Measurements from ENCODE around the gene OXSR1. TPM values are rescaled to one million over a fixed set of nuclear protein-coding genes. Genes with fewer than 3 reads are reported as not detected.
"Not testable (repeated sequence)": the region's sequence is repeated elsewhere in the genome, so short reads cannot be mapped to it uniquely, and the experiment has no call there.

Gene OXSR1
- total and polyA plus RNA-seq, 3 experiments from 2014 or later: 16.4 to 60.0 (median 56.3) TPM

DNA sequence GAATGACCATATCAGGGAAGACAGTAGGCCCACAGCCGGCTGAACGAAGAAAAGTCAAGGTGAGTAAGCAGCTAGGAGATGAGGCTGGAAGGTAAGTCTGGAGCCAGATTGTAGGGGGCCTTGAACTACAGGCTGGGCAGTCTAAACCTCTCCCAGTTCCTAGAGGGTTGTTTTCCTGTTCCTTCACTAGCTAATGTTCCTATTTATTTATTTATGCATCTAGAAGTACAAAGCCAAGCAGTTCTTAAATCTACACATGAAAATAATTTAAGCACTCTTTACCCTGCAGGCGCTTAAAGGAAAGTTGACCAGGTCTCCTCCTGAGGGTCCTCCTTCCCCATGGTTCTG, 32.2 kb upstream of the OXSR1 start:
- H3K4me3 Mint-ChIP-seq: peak overlapping the region in 2 of 7 donors; percentile 38 to 82
- H3K4me3 ChIP-seq (ENCODE audit: low read length): no peak overlapping the region
- no peaks in the 10 kb centered on the region for H3K27me3 ChIP-seq (ENCODE audit: insufficient read depth, low read length, poor library complexity, severe bottlenecking)
- POLR2A ChIA-PET: no interaction called here
- H3K9me3 ChIP-seq (ENCODE audit: low read length): no peaks in the 10 kb centered on the region
- no peak overlapping the region for H3K27ac ChIP-seq (ENCODE audit: low read depth, low read length)
- peaks cover 42% of the 10 kb centered on the region for H3K36me3 ChIP-seq (ENCODE audit: insufficient read depth, low read length)
- CTCF ChIA-PET: interaction anchor here (1.4 kb wide), 1 partner anchor 31 kb away, joined by 3 read pairs; no protein-coding TSS in a partner anchor
- H3K4me1 Mint-ChIP-seq: peaks cover 49 to 74% (median 66%) of the 10 kb centered on the region in 3 donors
- no peaks in the 10 kb centered on the region for H3K27me3 Mint-ChIP-seq
- H3K4me1 ChIP-seq (ENCODE audit: insufficient read depth, low read length): peaks cover 19% of the 10 kb centered on the region
- peak overlapping the region in 6 of 8 donors; percentile 1 to 79 (median 16) for H3K27ac Mint-ChIP-seq
- DNase-seq: no peak
- H3K9me3 Mint-ChIP-seq: no peaks in the 10 kb centered on the region
- peaks cover 0 to 78% (median 6%) of the 10 kb centered on the region in 3 donors for H3K36me3 Mint-ChIP-seq

DNA sequence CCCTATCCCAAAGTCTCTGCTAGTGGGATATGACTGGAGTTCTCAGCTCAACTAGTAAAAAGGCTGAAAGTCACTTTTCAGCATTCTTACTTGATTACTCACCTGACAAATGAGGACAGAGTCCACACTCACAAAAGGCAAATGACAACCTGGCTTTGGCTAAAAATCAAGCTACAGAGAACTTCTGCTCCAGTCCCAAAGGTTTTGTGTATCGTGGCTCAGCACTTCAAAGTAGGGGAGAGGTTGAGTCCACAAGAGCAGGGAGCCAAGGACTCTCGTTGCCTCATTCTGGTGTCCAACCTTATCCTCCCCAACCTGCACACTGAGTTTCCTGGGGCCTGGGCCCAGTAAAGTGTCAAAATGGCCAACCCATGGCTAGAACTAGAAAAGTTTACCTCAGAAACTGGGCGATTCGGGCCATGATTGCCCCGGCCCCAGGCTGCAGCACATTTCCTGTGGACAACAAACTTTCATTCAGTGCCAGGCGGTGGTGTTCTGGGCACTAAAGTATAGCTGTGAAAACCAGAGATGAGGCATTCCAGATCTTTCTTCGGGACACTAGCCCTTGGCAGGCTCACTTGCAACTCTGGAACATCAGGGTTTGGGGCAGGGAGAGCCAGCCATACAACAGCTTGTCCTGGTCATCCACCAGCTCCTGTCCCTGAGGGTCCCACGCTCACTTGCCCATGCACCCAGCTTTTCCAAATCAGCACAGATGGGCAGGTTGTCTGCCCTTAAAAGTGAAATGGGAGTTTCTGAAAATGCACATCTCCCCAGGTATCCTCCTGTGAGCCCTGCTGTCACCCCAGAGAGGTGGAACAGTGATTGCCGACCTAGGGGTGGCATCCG, 31.6 kb upstream of the OXSR1 start:
- H3K36me3 ChIP-seq (ENCODE audit: insufficient read depth, low read length): peaks cover 41% of the 10 kb centered on the region
- Mint-ChIP-seq H3K4me3 (peak overlapping the region in 2 of 7 donors; percentile 3 to 96), H3K27me3 (no peaks in the 10 kb centered on the region), H3K9me3 (no peaks in the 10 kb centered on the region), H3K4me1 (peaks cover 52 to 77% (median 70%) of the 10 kb centered on the region in 3 donors), H3K27ac (peak overlapping the region in 7 of 8 donors; percentile 26 to 93 (median 37)), H3K36me3 (peaks cover 0 to 81% (median 6%) of the 10 kb centered on the region in 3 donors)
- H3K4me3 ChIP-seq (ENCODE audit: low read length): no peak overlapping the region
- POLR2A ChIA-PET: interaction anchor here (0.6 kb wide), 1 partner anchor 33 kb away, joined by 4 read pairs; no protein-coding TSS in a partner anchor
- H3K9me3 ChIP-seq (ENCODE audit: low read length): no peaks in the 10 kb centered on the region
- CTCF ChIA-PET: no interaction called here
- H3K27me3 ChIP-seq (ENCODE audit: insufficient read depth, low read length, poor library complexity, severe bottlenecking): no peaks in the 10 kb centered on the region
- no peak overlapping the region for H3K27ac ChIP-seq (ENCODE audit: low read depth, low read length)
- peaks cover 20% of the 10 kb centered on the region for H3K4me1 ChIP-seq (ENCODE audit: insufficient read depth, low read length)
- DNase-seq: no peak

DNA sequence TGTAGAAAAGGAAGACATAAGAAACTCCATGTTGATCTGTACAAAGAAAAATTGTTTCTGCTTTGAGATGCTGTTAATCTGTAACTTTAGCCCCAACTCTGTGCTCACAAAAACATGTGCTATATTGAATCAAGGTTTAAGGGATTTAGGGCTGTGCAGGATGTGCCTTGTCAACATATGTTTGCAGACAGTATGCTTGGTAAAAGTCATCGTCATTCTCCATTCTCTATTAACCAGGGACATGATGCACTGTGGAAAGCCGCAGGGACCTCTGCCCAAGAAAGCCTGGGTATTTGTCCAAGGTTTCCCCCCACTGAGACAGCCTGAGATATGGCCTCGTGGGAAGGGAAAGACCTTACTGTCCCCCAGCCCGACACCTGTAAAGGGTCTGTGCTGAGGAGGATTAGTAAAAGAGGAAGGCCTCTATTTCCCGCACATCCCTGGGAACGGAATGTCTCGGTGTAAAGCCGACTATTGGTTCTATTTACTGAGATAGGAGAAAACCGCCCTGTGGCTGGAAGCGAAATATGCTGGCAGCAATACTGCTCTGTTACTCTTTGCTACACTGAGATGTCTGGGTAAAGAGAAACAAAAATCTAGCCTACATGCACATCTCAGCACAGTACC, 30.7 kb upstream of the OXSR1 start:
- H3K27me3 ChIP-seq (ENCODE audit: insufficient read depth, low read length, poor library complexity, severe bottlenecking); H3K4me3 ChIP-seq (ENCODE audit: low read length); H3K9me3 Mint-ChIP-seq; POLR2A ChIA-PET; DNase-seq; H3K27me3 Mint-ChIP-seq; H3K27ac ChIP-seq (ENCODE audit: low read depth, low read length); CTCF ChIA-PET; H3K9me3 ChIP-seq (ENCODE audit: low read length): not testable (repeated sequence)
- Mint-ChIP-seq H3K4me3 (peak overlapping the region; percentile 52 to 99 (median 94)), H3K4me1 (peaks cover 57 to 81% (median 76%) of the 10 kb centered on the region in 3 donors), H3K36me3 (peaks cover 0 to 77% (median 6%) of the 10 kb centered on the region in 3 donors), H3K27ac (peak overlapping the region in 7 of 8 donors; percentile 54 to 95 (median 77))
- H3K36me3 ChIP-seq (ENCODE audit: insufficient read depth, low read length): peaks cover 34% of the 10 kb centered on the region
- H3K4me1 ChIP-seq (ENCODE audit: insufficient read depth, low read length): peaks cover 24% of the 10 kb centered on the region

DNA sequence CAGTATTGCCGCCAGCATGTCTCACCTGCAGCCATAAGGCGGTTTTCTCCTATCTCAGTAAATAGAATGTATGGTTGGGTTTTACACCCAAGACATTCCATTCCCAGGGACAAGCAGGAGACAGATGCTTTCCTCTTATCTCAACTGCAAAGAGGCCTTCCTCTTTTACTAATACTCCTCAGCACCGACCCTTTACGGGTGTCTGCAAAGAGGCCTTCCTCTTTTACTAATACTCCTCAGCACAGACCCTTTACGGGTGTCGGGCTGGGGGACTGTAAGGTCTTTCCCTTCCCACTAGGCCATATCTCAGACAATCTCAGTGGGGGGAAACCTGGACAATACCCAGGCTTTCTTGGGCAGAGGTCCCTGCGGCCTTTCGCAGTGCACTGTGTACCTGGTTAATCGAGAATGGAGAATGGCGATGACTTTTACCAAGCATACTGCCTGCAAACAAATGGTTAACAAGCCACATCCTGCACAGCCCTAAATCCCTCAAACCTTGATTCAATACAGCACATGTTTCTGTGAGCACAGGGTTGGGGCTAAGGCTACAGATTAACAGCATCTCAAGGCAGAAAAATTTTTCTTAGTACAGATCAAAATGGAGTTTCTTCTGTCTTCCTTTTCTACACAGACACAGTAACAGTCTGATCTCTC, 29.6 kb upstream of the OXSR1 start:
- not testable (repeated sequence) for H3K9me3 ChIP-seq (ENCODE audit: low read length); H3K27me3 ChIP-seq (ENCODE audit: insufficient read depth, low read length, poor library complexity, severe bottlenecking); H3K27me3 Mint-ChIP-seq; H3K9me3 Mint-ChIP-seq
- peaks cover 0 to 71% (median 6%) of the 10 kb centered on the region in 3 donors for H3K36me3 Mint-ChIP-seq
- peaks cover 63 to 85% (median 81%) of the 10 kb centered on the region in 3 donors for H3K4me1 Mint-ChIP-seq
- H3K4me1 ChIP-seq (ENCODE audit: insufficient read depth, low read length): peaks cover 35% of the 10 kb centered on the region
- peak overlapping the region; percentile 97 for H3K4me3 ChIP-seq (ENCODE audit: low read length)
- peak in 2 of 5 donors; percentile 22 to 60 for DNase-seq
- POLR2A ChIA-PET: interaction anchor here (1.5 to 2.2 kb wide), 2 partner anchors 18 to 30 kb away, joined by 4 to 75 read pairs; partner anchors contain the start of gene OXSR1
- CTCF ChIA-PET: interaction anchor here (1.5 to 7.7 kb wide), 3 partner anchors 18 to 210 kb away, joined by 4 to 60 read pairs (median 15); partner anchors contain the start of gene OXSR1
- peaks cover 28% of the 10 kb centered on the region for H3K36me3 ChIP-seq (ENCODE audit: insufficient read depth, low read length)
- peak overlapping the region; percentile 74 to 95 (median 87) for H3K27ac Mint-ChIP-seq
- peak overlapping the region; percentile 87 to 99 (median 95) for H3K4me3 Mint-ChIP-seq
- H3K27ac ChIP-seq (ENCODE audit: low read depth, low read length): peak overlapping the region; percentile 89

DNA sequence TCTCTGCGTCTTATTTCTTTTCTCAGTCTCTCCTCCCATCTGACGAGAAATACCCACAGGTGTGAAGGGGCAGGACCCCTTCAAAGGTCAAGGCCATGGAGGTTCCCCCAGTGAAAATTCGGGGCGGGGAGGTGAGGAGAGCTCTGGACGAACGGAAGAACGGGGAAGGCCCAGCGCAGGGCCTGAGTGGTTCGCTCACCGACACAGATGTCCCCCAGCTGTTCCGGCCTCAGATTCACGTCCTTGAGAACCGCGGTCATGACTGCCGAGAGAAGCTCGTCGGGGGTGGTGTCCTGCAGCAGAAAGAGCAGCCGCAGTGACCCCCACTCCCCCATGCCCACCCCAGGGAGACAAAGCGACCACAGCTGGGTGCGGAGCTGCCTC, 29.0 kb upstream of the OXSR1 start:
- peaks cover 0 to 71% (median 11%) of the 10 kb centered on the region in 3 donors for H3K36me3 Mint-ChIP-seq

DNA sequence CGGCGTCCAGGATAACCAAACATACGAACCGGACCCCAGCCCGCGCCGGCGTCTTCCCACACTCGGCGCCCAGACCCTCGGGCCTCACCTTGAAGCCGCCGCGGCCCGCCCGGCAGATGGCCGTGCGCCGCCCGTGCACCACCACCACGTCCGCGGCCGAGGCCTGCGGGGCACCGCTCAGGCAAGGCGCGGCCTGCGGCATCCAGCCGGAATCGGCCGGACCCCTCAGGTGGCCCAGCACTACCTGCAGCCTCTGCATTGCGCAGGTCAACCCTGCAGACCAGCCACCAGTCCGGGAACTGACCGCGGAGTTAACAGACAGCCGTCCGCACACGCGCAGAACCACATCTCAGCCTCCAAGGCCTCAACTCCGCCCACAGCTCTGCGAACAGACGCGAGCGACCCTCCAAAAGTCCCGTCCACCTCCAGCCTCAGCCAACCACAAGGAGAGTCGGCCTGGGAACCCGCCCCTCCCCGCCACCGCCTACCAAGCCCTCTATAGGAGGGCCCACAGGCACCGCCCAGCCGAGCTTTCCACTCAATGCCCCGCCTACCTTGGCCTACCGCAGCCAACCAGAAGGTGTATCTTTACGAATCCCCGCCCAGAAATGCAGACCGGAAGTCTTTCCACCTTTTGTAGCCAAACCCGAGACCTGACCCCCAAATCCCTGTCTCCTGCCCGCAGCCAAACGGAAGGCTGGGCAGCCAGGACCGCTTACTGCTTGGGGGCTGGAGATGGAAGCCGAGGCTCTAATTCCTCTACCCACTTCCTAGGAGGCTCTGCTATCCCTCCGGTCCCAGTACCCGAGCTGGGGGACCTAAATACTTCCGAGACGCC, 28.3 kb upstream of the OXSR1 start, which contains the start of gene ACAA1:
TSS of gene ACAA1 (minus strand) at position 351 of the 838 bp plus-strand sequence. CDS start at position 259, 92 bp downstream.
- CTCF ChIA-PET: interaction anchor here (0.6 to 7.7 kb wide), 10 partner anchors 19 to 360 kb away, joined by 3 to 60 read pairs (median 4); partner anchors contain the start of genes DLEC1, OXSR1 and XYLB
- peaks cover 0 to 72% (median 15%) of the 10 kb centered on the region in 3 donors for H3K36me3 Mint-ChIP-seq

More for the DNA sequence above, 29.0 kb upstream of the OXSR1 start:
- Histone ChIP-seq H3K4me3 (ENCODE audit: low read length) (peak overlapping the region; percentile 97), H3K4me1 (ENCODE audit: insufficient read depth, low read length) (peaks cover 37% of the 10 kb centered on the region), H3K27ac (ENCODE audit: low read depth, low read length) (peak overlapping the region; percentile 89), H3K27me3 (ENCODE audit: insufficient read depth, low read length, poor library complexity, severe bottlenecking) (no peaks in the 10 kb centered on the region), H3K9me3 (ENCODE audit: low read length) (no peaks in the 10 kb centered on the region), H3K36me3 (ENCODE audit: insufficient read depth, low read length) (peaks cover 25% of the 10 kb centered on the region)
- peak overlapping the region; percentile 87 to 99 (median 95) for H3K4me3 Mint-ChIP-seq
- ChIA-PET POLR2A (interaction anchor here (0.6 to 2.2 kb wide), 4 partner anchors 17 to 98 kb away, joined by 3 to 75 read pairs (median 4); partner anchors contain the start of genes DLEC1 and OXSR1), CTCF (interaction anchor here (0.6 to 7.7 kb wide), 8 partner anchors 19 to 360 kb away, joined by 3 to 60 read pairs (median 4); partner anchors contain the start of genes DLEC1 and OXSR1)
- H3K27ac Mint-ChIP-seq: peak overlapping the region; percentile 74 to 95 (median 87)
- H3K9me3 Mint-ChIP-seq: no peaks in the 10 kb centered on the region
- H3K4me1 Mint-ChIP-seq: peaks cover 65 to 87% (median 86%) of the 10 kb centered on the region in 3 donors
- H3K27me3 Mint-ChIP-seq: no peaks in the 10 kb centered on the region
- DNase-seq: peak in 1 of 5 donors; percentile 7

More for the DNA sequence above, 28.3 kb upstream of the OXSR1 start, which contains the start of gene ACAA1:
- H3K4me3 Mint-ChIP-seq: peak within 1 kb of the TSS; percentile 87 to 99 (median 95)
- Histone ChIP-seq H3K27me3 (ENCODE audit: insufficient read depth, low read length, poor library complexity, severe bottlenecking) (no peaks in the 10 kb centered on the region), H3K4me3 (ENCODE audit: low read length) (peak within 1 kb of the TSS; percentile 97), H3K4me1 (ENCODE audit: insufficient read depth, low read length) (peaks cover 37% of the 10 kb centered on the region), H3K9me3 (ENCODE audit: low read length) (no peaks in the 10 kb centered on the region), H3K36me3 (ENCODE audit: insufficient read depth, low read length) (peaks cover 25% of the 10 kb centered on the region), H3K27ac (ENCODE audit: low read depth, low read length) (peak within 1 kb of the TSS; percentile 89)
- H3K27ac Mint-ChIP-seq: peak within 1 kb of the TSS; percentile 89 to 100 (median 96)
- H3K27me3 Mint-ChIP-seq: no peaks in the 10 kb centered on the region
- H3K4me1 Mint-ChIP-seq: peaks cover 66 to 85% (median 84%) of the 10 kb centered on the region in 3 donors
- no peaks in the 10 kb centered on the region for H3K9me3 Mint-ChIP-seq
- peak; percentile 95 to 98 (median 96) for DNase-seq
- POLR2A ChIA-PET: interaction anchor here (0.5 to 2.2 kb wide), 8 partner anchors 17 to 173 kb away, joined by 3 to 75 read pairs (median 4); partner anchors contain the start of genes DLEC1, OXSR1 and PLCD1

Measured in CD8-positive, alpha-beta memory T cell (primary cell).